Pulmonary artery endothelial cell (primary cell): ENCODE data around the gene TADA3. TPM values are rescaled to one million over a fixed set of nuclear protein-coding genes. Genes with fewer than 3 reads are reported as not detected.
A peak's percentile ranks its signal among the peaks of the same experiment; 100 is the strongest.

ENCODE experiments used
- DNase-seq: peaks from one replicate; pipeline ENCODE4 v3.0.0-alpha.2; 2011; ENCODE audit warnings: low read depth, low spot score
- total RNA-seq: library from RNA; depleted of rRNA; stranded (reverse); fragments of >200 nt; gene quantifications from 2 replicates; pipeline ENCODE4 v1.2.3, GENCODE V29; 2014

Gene TADA3
- 30.2 and 37.3 TPM in 2 replicates for total RNA-seq

- peak; percentile 85 for DNase-seq
Measured at GRCh38 chr3:9792405-9793160, at the start of gene TADA3, which contains the start of gene ARPC4. Gene TADA3 (minus strand): TSS chr3:9792473. CDS start chr3:9791466, 1,007 bp downstream. Gene ARPC4 (plus strand): TSS chr3:9793082. CDS start chr3:9793122, 40 bp downstream.

DNA sequence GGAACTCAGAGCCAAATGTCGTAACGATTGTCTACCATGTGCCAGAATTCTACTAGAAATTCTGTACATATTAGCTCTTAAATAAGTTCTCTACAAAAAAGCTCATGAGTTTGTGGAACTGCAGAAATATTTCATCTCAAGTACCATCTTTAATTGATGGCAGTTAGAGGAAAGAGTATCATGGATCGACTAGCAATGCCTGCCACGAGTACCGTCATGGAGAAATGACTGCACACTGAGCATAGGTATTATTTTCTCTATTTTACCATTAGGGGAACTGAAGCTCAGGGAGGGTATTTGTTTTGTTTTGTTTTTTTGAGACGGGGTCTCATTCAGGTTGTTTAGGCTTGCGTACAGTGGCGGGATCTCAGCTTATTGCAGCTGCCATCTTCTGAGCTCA, 48.7 kb upstream of the TADA3 start:
- DNase-seq: no peak

DNA sequence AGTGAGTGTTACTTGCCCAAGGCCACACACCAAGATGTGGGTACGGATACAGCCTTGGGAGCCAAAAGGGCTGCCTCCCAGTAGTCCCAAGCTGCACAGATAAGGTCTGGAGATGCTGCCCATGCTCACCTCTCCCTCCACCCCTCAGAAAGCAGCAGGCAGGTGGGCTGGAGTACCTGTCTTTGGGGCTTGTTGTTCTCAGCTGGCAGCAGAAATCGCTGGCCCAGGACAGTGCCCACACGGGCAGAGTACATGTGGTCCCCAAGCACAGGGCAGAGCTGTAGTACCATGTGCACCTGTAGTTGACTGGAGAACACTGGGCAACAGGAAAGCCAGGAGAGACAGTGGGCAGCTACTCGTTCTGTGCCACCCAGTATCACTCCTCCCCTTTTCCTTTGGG, 46.6 kb upstream of the TADA3 start:
- DNase-seq: no peak

DNA sequence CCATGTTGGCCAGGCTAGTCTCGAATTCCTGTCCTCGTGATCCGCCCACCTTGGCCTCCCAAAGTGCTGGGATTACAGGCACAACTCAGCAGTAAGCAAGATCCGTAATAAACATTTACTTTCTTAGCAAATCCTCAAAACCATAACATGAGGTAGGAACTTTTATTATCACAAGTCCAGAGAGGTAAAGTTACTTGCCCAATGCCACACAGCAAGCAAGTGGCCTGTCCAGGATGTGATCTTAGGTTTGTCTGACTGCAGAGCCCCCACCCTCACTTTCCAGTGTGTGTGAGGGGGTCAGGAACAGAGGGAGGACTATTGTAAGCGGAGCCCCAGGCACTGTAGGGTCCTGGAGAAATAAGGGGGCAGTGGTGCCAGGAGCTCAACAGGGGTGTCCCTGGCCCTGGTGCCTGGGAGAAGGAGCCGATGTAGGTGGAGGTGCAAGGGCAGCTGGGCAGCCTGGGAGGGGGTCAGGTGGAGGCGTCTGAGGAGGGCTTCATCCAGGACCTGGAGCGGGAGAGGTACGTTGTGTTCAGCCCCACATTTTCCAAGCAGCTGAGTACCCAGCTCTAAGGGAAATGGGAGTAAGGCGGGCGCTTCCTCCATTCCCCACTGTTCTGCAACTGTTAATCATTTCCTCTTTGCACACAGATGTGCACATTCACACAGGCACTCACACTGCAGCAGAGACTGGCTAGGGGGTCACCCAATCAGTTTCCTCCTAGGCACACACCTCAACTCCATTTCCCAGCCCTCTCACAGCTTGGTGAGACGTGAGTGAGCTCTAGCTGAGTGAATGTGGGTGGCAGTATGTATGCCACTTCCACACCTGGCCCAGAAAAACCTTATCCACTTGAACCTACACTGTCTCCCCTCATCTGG, 45.7 kb upstream of the TADA3 start:
- peak; percentile 67 for DNase-seq

DNA sequence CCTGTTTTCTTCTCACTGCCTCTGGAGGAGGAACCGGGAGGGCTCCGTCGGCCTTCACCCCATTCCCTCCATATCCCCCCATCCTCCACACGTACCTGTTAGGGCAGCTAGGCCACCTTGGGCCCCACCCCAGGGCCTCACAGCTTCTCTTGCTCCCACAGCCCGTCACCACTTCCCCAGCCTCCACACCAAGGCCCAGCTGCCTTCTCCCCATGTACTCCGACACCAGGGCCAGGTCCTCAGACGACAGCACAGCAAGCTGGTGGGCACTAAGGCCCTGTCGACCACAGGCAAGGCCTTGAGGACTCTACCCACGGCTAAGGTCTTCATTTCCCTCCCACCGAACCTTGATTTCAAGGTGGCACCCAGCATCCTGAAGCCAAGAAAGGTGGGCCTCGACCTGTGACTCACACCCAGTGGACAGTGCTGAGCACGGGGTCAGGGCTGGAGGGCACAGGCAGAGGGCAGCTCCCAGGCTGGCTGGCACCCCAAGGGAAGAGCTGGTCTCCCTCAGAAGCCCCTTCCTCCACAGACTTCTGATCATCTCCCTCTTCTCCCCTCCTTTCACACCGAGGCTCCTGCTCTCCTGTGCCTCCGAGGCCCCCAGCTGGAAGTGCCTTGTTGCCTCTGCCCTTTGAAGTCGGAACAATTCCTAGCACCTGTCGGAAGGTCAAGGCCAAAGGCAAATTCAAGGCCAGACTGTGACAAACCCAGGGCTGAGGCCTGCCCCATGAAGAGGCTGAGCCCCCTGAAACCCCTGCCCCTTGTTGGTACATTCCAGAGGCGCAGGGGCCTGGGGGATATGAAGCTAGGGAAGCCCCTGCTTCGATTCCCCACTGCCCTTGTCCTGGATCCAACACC, 42.5 kb upstream of the TADA3 start:
- no peak for DNase-seq

- DNase-seq: no peak
Measured at GRCh38 chr3:9833078-9833477, 40.8 kb upstream of the TADA3 start.

DNA sequence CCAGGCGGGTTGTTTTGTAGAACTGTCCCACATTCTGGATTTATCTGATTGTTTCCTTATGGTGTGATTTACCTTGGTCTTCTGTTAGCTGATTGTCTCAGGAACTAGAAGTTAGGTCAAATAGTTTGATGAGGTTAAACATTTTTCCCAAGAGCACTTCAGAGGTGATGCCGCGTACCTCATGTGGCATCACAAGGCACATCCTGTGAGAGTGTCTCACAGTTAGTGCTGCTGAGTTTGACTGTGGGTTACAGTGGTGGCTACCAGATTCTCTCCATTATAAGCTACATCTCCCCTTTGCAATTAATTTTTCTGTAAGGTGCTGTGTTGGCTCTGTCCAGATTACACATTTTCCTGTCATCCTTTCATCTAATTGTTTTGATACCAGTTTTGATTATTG, 39.0 kb upstream of the TADA3 start:
- DNase-seq: no peak

DNA sequence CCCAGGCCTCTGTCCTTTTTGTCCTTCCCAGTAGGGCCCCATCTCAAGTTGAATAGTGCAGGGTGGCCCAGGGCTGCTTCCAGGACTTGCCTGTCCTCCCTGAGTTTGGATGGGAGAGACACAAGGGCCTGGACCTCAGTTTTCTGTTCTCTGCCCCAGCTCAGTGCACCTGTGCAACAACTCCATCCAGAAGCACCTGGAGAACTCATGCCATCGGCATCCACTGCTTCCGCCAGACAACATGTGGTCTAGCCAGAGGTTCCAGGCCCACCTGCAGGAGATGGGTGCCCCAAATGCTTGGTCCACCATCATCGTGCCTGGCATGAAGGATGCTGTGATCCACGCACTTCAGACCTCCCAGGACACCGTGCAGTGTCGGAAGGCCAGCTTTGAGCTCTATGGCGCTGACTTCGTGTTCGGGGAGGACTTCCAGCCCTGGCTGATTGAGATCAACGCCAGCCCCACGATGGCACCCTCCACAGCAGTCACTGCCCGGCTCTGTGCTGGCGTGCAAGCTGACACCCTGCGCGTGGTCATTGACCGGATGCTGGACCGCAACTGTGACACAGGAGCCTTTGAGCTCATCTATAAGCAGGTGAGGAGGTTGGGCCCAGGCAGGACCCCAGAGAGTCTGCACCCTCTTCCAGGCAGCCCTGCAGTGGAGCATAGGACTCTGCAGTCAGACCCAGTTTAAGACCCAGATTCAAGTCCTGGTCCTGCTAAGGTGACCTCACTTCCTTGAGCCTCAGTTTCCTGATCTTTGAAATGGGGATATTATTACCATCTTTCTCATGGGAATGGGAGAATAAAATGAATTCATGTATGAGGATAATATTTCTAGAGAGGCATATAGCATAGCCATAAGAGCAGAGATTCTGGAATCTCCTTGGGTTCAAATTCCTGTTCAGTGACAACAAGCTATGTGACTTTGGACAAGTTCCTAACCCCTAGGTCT, 36.8 kb upstream of the TADA3 start:
- DNase-seq: no peak

DNA sequence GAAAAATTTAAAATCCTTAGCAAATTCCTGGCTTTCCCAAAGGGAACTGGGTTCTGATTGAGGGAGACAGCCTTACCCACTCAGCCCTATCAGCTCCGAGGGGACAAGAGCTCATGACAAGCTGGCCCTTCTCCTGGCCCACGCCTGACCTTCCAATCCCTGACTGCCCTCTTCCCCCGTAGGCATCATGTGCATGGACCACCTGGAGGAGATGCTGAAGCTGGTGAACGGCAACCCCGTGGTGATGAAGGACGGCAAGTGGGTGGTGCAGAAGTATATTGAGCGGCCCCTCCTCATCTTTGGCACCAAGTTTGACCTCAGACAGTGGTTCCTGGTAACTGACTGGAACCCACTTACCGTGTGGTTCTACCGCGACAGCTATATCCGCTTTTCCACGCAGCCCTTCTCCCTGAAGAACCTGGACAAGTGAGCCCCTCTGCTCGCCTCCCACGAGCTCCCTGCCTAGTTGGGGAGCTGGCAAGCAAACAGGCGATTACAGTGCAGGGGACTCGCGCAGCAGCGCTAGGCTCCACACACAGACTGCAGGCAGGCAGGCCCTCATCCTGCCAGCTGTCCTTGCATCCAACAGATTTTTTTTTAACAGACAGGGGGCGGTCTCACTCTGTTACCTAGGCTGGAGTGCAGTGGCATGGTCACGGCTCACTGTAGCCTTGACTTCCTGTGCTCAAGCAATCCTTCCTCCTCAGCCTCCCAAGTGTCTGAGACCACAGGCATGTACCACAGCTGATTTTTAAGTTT, 34.7 kb upstream of the TADA3 start:
- DNase-seq: no peak

DNA sequence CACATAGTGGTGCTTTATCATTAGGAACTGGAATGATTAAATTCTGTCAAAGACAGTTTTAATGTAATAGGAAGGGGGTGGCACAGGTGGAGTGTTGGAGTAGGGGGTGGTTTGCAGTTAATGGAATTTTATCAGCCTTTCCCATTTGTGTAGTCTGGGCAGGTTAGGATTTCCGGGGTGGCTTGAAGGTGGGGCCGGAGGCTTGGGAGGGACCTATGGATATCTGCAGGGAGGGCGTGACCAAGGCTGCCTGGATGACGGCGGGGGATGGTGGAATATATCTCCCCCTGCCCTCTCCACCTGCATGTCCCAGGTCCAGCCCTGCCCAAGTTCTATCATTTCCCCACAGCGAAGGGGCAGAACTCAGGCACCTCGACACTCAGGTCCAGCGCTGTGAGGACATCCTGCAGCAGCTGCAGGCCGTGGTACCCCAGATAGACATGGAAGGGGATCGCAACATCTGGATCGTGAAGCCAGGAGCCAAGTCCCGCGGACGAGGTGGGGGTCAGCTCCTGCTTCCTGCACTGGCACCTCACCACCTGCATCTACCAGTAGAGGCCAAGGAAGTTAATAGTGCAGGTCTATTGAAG, 33.3 kb upstream of the TADA3 start:
- no peak for DNase-seq

GRCh38 chr3:9820946-9821345, 28.7 kb upstream of the TADA3 start:
- DNase-seq: no peak

DNA sequence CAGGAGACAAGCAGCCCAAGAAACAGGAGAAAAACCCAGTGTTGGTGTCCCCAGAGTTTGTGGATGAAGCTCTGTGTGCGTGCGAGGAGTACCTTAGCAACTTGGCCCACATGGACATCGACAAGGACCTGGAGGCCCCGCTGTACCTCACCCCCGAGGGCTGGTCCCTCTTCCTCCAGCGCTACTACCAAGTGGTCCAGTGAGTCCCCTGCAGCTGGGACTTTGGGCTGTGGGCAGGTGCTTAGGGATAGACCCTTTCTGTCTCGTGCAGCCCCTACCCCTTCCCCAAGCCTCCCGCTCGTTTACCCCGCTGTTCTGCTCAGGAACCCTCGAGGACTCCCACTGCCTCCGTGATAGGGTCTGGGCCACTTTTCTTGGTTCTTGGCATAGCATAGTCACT, 28.3 kb upstream of the TADA3 start:
- no peak for DNase-seq

GRCh38 chr3:9818666-9819335, 26.5 kb upstream of the TADA3 start:
- DNase-seq: no peak

DNA sequence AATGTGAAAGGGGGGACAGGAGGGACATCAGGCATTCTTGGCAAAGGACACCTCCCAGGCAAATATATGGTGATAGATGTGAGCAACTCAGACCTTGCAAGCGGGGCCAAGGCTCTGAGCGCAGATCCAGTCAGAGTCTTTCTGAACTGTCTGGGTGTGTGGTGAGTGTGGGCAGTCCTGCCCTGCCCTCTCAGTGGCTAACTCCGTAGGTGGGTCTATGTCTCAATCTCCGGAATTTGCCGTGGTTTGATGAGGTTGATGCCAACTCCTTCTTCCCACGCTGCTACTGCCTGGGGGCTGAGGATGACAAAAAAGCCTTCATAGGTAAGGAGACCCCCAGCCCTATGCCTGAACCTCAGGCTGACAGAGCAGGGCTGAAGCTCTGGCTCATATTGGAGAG, 25.2 kb upstream of the TADA3 start:
- DNase-seq: no peak

DNA sequence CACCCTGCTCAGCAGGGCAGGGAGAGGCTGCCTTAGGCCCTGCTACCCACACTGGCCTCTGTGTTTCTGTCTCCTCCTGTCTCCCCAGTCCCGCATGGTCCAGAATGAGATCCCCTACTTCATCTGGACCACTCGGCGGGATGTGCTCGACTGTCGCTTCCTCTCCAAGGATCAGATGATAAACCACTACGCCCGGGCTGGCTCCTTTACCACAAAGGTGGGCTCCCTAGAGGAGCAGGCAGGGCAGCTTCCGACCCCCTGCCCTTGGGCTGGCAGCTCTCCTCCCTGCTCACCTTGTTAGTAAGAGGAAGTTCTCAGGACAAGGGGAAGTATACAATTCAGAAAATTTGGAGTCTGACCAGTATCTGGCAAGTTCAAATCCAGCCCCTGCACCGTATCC, 23.7 kb upstream of the TADA3 start:
- DNase-seq: no peak

DNA sequence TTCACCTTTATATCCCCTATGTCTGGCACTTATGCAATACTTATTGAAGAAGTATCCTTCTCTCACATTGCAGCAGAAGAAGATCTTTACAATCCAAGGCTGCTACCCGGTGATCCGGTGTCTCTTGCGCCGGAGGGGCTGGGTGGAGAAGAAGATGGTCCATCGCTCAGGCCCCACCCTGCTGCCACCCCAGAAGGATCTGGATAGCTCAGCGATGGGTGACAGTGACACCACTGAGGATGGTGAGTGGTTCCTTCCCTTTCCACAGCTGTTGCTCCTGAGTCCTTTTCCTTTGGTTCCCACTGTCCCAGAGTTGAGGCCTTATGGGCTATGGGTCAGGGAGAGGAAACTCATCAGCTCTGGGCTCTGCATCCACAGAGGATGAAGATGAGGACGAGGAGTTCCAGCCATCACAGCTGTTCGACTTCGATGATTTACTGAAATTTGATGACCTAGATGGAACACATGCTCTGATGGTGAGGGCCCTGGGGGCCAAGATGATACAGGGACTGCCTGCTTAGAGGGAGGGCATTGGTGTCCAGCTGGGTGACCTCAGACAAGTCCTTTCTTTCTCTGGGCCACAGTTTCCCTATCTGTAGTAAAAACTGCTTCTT, 20.7 kb upstream of the TADA3 start:
- no peak for DNase-seq

- DNase-seq: no peak
Measured at GRCh38 chr3:9810846-9811245, 18.6 kb upstream of the TADA3 start.

GRCh38 chr3:9810433-9810770, 18.1 kb upstream of the TADA3 start:
- no peak for DNase-seq
